Measurements from ENCODE around the gene FAM135A. TPM values are rescaled to one million over a fixed set of nuclear protein-coding genes. Genes with fewer than 3 reads are reported as not detected.

Gene FAM135A
- total and polyA plus RNA-seq, 10 of the 15 experiments (the other 5 are each of a cell fraction or from before 2014, with no cell fraction given): 3.9 to 24.5 (median 13.7) TPM

DNA sequence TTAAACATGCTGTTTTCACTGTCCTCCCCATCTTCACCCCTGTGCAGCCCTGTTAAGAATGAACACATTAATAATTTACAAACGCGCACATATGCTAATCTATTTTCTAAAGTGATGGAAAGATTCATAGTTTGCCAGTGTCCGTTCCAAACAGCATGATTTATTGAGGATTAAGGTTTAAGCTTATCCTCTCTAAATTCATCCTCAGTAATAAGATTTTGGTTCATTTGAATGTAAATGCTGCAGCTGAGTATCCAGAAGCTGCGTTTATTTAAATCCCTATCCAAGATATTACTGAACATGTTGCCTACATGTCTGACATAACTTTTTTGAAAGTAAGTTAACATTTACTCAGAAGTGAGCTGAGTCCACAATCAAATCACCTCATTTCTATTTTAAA, 42.8 kb upstream of the FAM135A start:
- POLR2A ChIA-PET: no interaction called here
- TF ChIP-seq POU2F2 (IDR thresholded peaks at IDR 0.05; ENCODE audit: borderline replicate concordance, low read depth, low read length): no peak
- no peak for TF ChIP-seq EED (IDR thresholded peaks at IDR 0.05; ENCODE audit: low read depth)
- no peak for TF ChIP-seq RBBP5 (conservative IDR thresholded peaks at IDR 0.05)
- TF ChIP-seq ESRRA (IDR thresholded peaks at IDR 0.05; ENCODE audit: low read length): no peak
- no peak for TF ChIP-seq ZNF274 (IDR thresholded peaks at IDR 0.05; ENCODE audit: insufficient read depth, insufficient read length)
- TF ChIP-seq ATF2 (IDR thresholded peaks at IDR 0.05; ENCODE audit: low read length): no peak
- TF ChIP-seq DPF2 (IDR thresholded peaks at IDR 0.05): no peak
- no peak for TF ChIP-seq MAX (IDR thresholded peaks at IDR 0.05; ENCODE audit: low read depth, low read length)
- TF ChIP-seq EP300 (IDR thresholded peaks at IDR 0.05; ENCODE audit: borderline replicate concordance in 1 of 2, control insufficient read depth in 1 of 2, low read depth in 2 of 2, low read length in 2 of 2): no peak
- no peak for TF ChIP-seq CHD1 (IDR thresholded peaks at IDR 0.05; ENCODE audit: low read depth, low read length)
- TF ChIP-seq POLR2AphosphoS5 (IDR thresholded peaks at IDR 0.05; ENCODE audit: low read length): no peak
- no peak for TF ChIP-seq ZBTB4 (CRISPR knock-in tag; IDR thresholded peaks at IDR 0.05)
- TF ChIP-seq, protein P1, sequence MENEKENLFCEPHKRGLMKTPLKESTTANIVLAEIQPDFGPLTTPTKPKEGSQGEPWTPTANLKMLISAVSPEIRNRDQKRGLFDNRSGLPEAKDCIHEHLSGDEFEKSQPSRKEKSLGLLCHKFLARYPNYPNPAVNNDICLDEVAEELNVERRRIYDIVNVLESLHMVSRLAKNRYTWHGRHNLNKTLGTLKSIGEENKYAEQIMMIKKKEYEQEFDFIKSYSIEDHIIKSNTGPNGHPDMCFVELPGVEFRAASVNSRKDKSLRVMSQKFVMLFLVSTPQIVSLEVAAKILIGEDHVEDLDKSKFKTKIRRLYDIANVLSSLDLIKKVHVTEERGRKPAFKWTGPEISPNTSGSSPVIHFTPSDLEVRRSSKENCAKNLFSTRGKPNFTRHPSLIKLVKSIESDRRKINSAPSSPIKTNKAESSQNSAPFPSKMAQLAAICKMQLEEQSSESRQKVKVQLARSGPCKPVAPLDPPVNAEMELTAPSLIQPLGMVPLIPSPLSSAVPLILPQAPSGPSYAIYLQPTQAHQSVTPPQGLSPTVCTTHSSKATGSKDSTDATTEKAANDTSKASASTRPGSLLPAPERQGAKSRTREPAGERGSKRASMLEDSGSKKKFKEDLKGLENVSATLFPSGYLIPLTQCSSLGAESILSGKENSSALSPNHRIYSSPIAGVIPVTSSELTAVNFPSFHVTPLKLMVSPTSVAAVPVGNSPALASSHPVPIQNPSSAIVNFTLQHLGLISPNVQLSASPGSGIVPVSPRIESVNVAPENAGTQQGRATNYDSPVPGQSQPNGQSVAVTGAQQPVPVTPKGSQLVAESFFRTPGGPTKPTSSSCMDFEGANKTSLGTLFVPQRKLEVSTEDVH (IDR thresholded peaks at IDR 0.05; ENCODE audit: low read depth, partially characterized antibody): no peak
- SMC1A ChIA-PET (ENCODE audit: uncharacterized antibody, unreplicated experiment): interaction anchor here (1.6 to 5.9 kb wide), 6 partner anchors 41 to 616 kb away, joined by 3 to 103 read pairs (median 10); no protein-coding TSS in a partner anchor
- Histone ChIP-seq H3K36me3 (ENCODE audit: control insufficient read depth in 2 of 2, insufficient read depth in 2 of 2, low read length in 1 of 2) (no peaks in the 10 kb centered on the region), H3K27me3 (replicated peaks in 1 of 2; ENCODE audit: control insufficient read depth in 2 of 2, insufficient read depth in 2 of 2, low read length in 1 of 2) (no peaks in the 10 kb centered on the region; a peak in 3 of 4 replicates), H3K4me3 (no peak overlapping the region), H3K27ac (ENCODE audit: control insufficient read depth, insufficient read depth) (no peak overlapping the region), H3K4me2 (ENCODE audit: control insufficient read depth, insufficient read depth) (no peak overlapping the region), H2AFZ (ENCODE audit: control insufficient read depth, low read depth, low read length) (no peak overlapping the region), H3K4me1 (ENCODE audit: control insufficient read depth, insufficient read depth, low read length) (no peaks in the 10 kb centered on the region), H3K79me2 (ENCODE audit: control insufficient read depth, insufficient read depth, low read length) (no peaks in the 10 kb centered on the region), H3K9ac (ENCODE audit: control insufficient read depth, insufficient read depth, low read length) (no peak overlapping the region), H3K9me3 (replicated peaks; ENCODE audit: control insufficient read depth, insufficient read depth, low read length) (no peaks in the 10 kb centered on the region), H4K20me1 (ENCODE audit: control insufficient read depth, insufficient read depth) (no peaks in the 10 kb centered on the region)
- no peak for FAIRE-seq
- CTCF ChIA-PET: interaction anchor here (0.8 to 10.2 kb wide), 27 partner anchors 10 to 647 kb away, joined by 3 to 257 read pairs (median 4); partner anchors contain the start of genes FAM135A and SDHAF4
- RAD21 ChIA-PET (ENCODE audit: unreplicated experiment): interaction anchor here (1.1 to 8.1 kb wide), 4 partner anchors 59 to 315 kb away, joined by 3 to 84 read pairs (median 42); no protein-coding TSS in a partner anchor
- BruUV-seq (replicated peaks): no TSS peak
- DNase-seq (ENCODE audit: low read depth, low spot score): no peak
- ATAC-seq: no peak
- WGBS (ENCODE audit: insufficient coverage, insufficient replicate concordance, low lambda C conversion rate, missing lambda C conversion rate): 51% methylated on average over 4 of the region's 4 CpGs
- in situ Hi-C loops (cut with MboI) (no loop called here), intact Hi-C loops (cut with micrococcal nuclease; ENCODE audit: unreplicated experiment) (loop anchor here (2.0 to 10.0 kb wide), 2 partner anchors 314 to 514 kb away; no protein-coding TSS in a partner anchor)

All from GM12878 (cell line).